ENCODE data around the gene PDPR. TPM values are rescaled to one million over a fixed set of nuclear protein-coding genes. Genes with fewer than 3 reads are reported as not detected.
"Not testable (repeated sequence)": the region's sequence is repeated elsewhere in the genome, so short reads cannot be mapped to it uniquely, and the experiment has no call there.

PDPR gene
- total RNA-seq, 1 experiment from 2014 or later = 7.0 TPM

- in situ Hi-C loops (cut with HindIII; ENCODE audit: low pct_unique_long_range_greater_than_20kb, low sequenced_read_pairs); DNase-seq (ENCODE audit: low read depth, low spot score): not testable (repeated sequence)
These were observed 82.7 kb downstream of the PDPR start for GRCh38 chr16:70196683-70197300.

GRCh38 chr16:70197611-70198010 lies 83.5 kb downstream of the PDPR start:
- in situ Hi-C loops (cut with HindIII; ENCODE audit: low pct_unique_long_range_greater_than_20kb, low sequenced_read_pairs); DNase-seq (ENCODE audit: low read depth, low spot score): not testable (repeated sequence)

GRCh38 chr16:70198230-70198629 lies 84.1 kb downstream of the PDPR start:
- in situ Hi-C loops (cut with HindIII; ENCODE audit: low pct_unique_long_range_greater_than_20kb, low sequenced_read_pairs); DNase-seq (ENCODE audit: low read depth, low spot score): not testable (repeated sequence)

- in situ Hi-C loops (cut with HindIII; ENCODE audit: low pct_unique_long_range_greater_than_20kb, low sequenced_read_pairs); DNase-seq (ENCODE audit: low read depth, low spot score): not testable (repeated sequence)
These were observed 84.5 kb downstream of the PDPR start for GRCh38 chr16:70198666-70199065.

- DNase-seq (ENCODE audit: low read depth, low spot score); in situ Hi-C loops (cut with HindIII; ENCODE audit: low pct_unique_long_range_greater_than_20kb, low sequenced_read_pairs): not testable (repeated sequence)
These were observed 85.0 kb downstream of the PDPR start for GRCh38 chr16:70199170-70199569.

- DNase-seq (ENCODE audit: low read depth, low spot score); in situ Hi-C loops (cut with HindIII; ENCODE audit: low pct_unique_long_range_greater_than_20kb, low sequenced_read_pairs): not testable (repeated sequence)
These were observed 85.9 kb downstream of the PDPR start for GRCh38 chr16:70200063-70200462.

- DNase-seq (ENCODE audit: low read depth, low spot score); in situ Hi-C loops (cut with HindIII; ENCODE audit: low pct_unique_long_range_greater_than_20kb, low sequenced_read_pairs): not testable (repeated sequence)
These were observed 89.4 kb downstream of the PDPR start for GRCh38 chr16:70203508-70203907.

- in situ Hi-C loops (cut with HindIII; ENCODE audit: low pct_unique_long_range_greater_than_20kb, low sequenced_read_pairs); DNase-seq (ENCODE audit: low read depth, low spot score): not testable (repeated sequence)
These were observed 89.9 kb downstream of the PDPR start for GRCh38 chr16:70204010-70204409.

- in situ Hi-C loops (cut with HindIII; ENCODE audit: low pct_unique_long_range_greater_than_20kb, low sequenced_read_pairs) = not testable (repeated sequence)
These were observed 90.7 kb downstream of the PDPR start for GRCh38 chr16:70204668-70205405.

GRCh38 chr16:70206382-70206781 lies 92.2 kb downstream of the PDPR start:
- DNase-seq (ENCODE audit: low read depth, low spot score); in situ Hi-C loops (cut with HindIII; ENCODE audit: low pct_unique_long_range_greater_than_20kb, low sequenced_read_pairs): not testable (repeated sequence)

More at GRCh38 chr16:70204668-70205405, 90.7 kb downstream of the PDPR start:
- DNase-seq (ENCODE audit: low read depth, low spot score) = not testable (repeated sequence)

Small RNA genes lying within 50 kb of the gene (small RNA-seq; reads per million reads assigned to genes)
- 0 reads per million in 2 experiments for gene AC009060.2

Other genes starting within 250 kb of the PDPR start
- gene CLEC18A, start 163.0 kb upstream of the PDPR start, total RNA-seq (2014; rRNA removed; shearing (Covaris generic)) = 0.32 and 0.37 TPM in 2 replicates
- not detected in 2 replicates for gene CLEC18C, start 59.5 kb downstream of the PDPR start, total RNA-seq (2014; rRNA removed; shearing (Covaris generic))
- gene EXOSC6, start 137.6 kb downstream of the PDPR start, total RNA-seq (2014; rRNA removed; shearing (Covaris generic)) = 32.4 and 36.4 TPM in 2 replicates
- gene AARS1, start 175.2 kb downstream of the PDPR start, total RNA-seq (2014; rRNA removed; shearing (Covaris generic)) = 96.7 and 98.3 TPM in 2 replicates
- gene DDX19B, start 184.9 kb downstream of the PDPR start, total RNA-seq (2014; rRNA removed; shearing (Covaris generic)) = 24.1 and 29.4 TPM in 2 replicates
- 51.5 and 59.3 TPM in 2 replicates for gene DDX19A, start 232.6 kb downstream of the PDPR start, total RNA-seq (2014; rRNA removed; shearing (Covaris generic))